Mesendoderm (in vitro differentiated cells): Measurements from ENCODE around the gene AGBL1.

ENCODE experiments used
- DNase-seq: peaks from one replicate; pipeline ENCODE4 v3.0.0; 2013
- H2AK5ac ChIP-seq: 2 replicates; pipeline ENCODE4 v1.6.1; 2013; ENCODE audit warnings: low read length, inconsistent platforms
- H2BK120ac ChIP-seq: 2 replicates; pipeline ENCODE4 v1.6.1; 2013; ENCODE audit warnings: low read depth, mild to moderate bottlenecking, low read length, moderate library complexity, mixed read lengths
- H2BK15ac ChIP-seq: replicated peaks from 2 replicates; pipeline ENCODE4 v1.6.1; 2013; ENCODE audit warnings: low read depth, mild to moderate bottlenecking, moderate library complexity
- H2BK5ac ChIP-seq: 2 replicates; pipeline ENCODE4 v1.6.1; 2013; ENCODE audit warnings: low read length, inconsistent platforms
- H3K18ac ChIP-seq: 2 replicates; pipeline ENCODE4 v1.6.1; 2013; ENCODE audit warnings: mild to moderate bottlenecking, low read length, mixed read lengths
- H3K23ac ChIP-seq: one replicate; pipeline ENCODE4 v1.6.1; 2013; ENCODE audit warnings: low read length
- H3K27ac ChIP-seq: 2 replicates; pipeline ENCODE4 v1.5.1; 2013; ENCODE audit warnings: low read depth, mild to moderate bottlenecking, inconsistent platforms, low read length, moderate library complexity
- H3K27me3 ChIP-seq: 2 replicates; pipeline ENCODE4 v1.6.1; 2013; ENCODE audit warnings: low read length, control low read depth, mild to moderate bottlenecking, inconsistent platforms; ENCODE audit not compliant: insufficient read depth, poor library complexity
- H3K36me3 ChIP-seq: 2 replicates; pipeline ENCODE4 v1.6.1; 2013; ENCODE audit warnings: low read length, inconsistent platforms; ENCODE audit not compliant: control insufficient read depth, insufficient read depth
- H3K4ac ChIP-seq: one replicate; pipeline ENCODE4 v1.6.1; 2013; ENCODE audit warnings: low read depth, mild to moderate bottlenecking, low read length, moderate library complexity
- H3K4me1 ChIP-seq: 2 replicates; pipeline ENCODE4 v1.6.1; 2013; ENCODE audit warnings: low read depth, low read length, inconsistent platforms; ENCODE audit not compliant: control insufficient read depth
- H3K4me2 ChIP-seq: 2 replicates; pipeline ENCODE4 v1.6.1; 2013; ENCODE audit warnings: low read length
- H3K4me3 ChIP-seq: 2 replicates; pipeline ENCODE4 v1.5.1; 2013; ENCODE audit warnings: mild to moderate bottlenecking, low read length
- H3K56ac ChIP-seq: one replicate; pipeline ENCODE4 v1.6.1; 2013; ENCODE audit warnings: low read length
- H3K79me1 ChIP-seq: 2 replicates; pipeline ENCODE4 v1.6.1; 2013; ENCODE audit warnings: low read length, inconsistent platforms
- H3K79me2 ChIP-seq: 2 replicates; pipeline ENCODE4 v1.6.1; 2013; ENCODE audit warnings: mild to moderate bottlenecking, low read length; ENCODE audit not compliant: control insufficient read depth, insufficient read depth
- H3K9ac ChIP-seq: 2 replicates; pipeline ENCODE4 v1.6.1; 2013; ENCODE audit warnings: low read length, inconsistent platforms
- H4K5ac ChIP-seq: one replicate; pipeline ENCODE4 v1.6.1; 2013; ENCODE audit warnings: low read length
- H4K8ac ChIP-seq: one replicate; pipeline ENCODE4 v1.6.1; 2013; ENCODE audit warnings: low read depth, mild to moderate bottlenecking, control low read depth, low read length, moderate library complexity
- WGBS: extraction: QIAGEN DNeasy Blood & Tissue Kit; methylation state at CpG from one replicate; pipeline ENCODE4 v1.1.7; 2013; ENCODE audit warnings: low lambda C conversion rate, missing lambda C conversion rate; ENCODE audit not compliant: insufficient coverage; ENCODE audit errors: extremely low coverage; 5-methylcytosine and 5-hydroxymethylcytosine counted together

AGBL1 gene

GRCh38 chr15:86942285-86942684 lies 862.6 kb downstream of the AGBL1 start:
- Histone ChIP-seq H3K27me3 (no peaks in the 10 kb centered on the region), H2AK5ac (no peak overlapping the region), H2BK5ac (no peak overlapping the region), H3K56ac (no peak overlapping the region), H3K18ac (no peak overlapping the region), H3K27ac (no peak overlapping the region), H3K36me3 (no peaks in the 10 kb centered on the region), H4K8ac (no peak overlapping the region), H3K79me2 (no peaks in the 10 kb centered on the region), H3K4me3 (no peak overlapping the region), H3K4me2 (no peak overlapping the region), H3K4ac (no peak overlapping the region), H2BK120ac (no peak overlapping the region), H3K23ac (no peak overlapping the region), H4K5ac (no peak overlapping the region), H3K9ac (no peak overlapping the region), H3K79me1 (no peaks in the 10 kb centered on the region), H2BK15ac (no peak overlapping the region), H3K4me1 (no peaks in the 10 kb centered on the region)
- WGBS: 100% methylated on average over 1 of the region's 3 CpGs
- DNase-seq: no peak

DNA sequence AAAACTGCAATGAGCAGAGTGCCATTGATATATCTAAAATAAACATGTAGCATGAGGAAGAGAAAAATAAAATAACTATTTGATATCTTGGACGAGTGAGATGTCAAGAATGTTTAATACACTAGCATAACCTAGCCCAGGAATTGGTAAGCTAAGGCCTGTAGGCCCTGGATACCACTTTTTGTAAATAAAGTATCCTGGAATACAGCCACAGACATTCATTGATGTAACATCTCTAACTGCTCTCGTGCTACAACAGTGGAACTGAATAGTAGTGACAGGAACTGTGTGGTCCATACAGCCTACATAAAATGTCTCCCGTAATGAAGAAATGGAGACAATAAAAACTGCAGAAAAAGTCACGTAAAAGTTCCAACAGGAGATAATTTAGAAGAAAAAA lies 869.0 kb downstream of the AGBL1 start:
- no CpG with 5 or more reads among the region's 4 CpGs for WGBS
- H3K27me3 ChIP-seq: no peaks in the 10 kb centered on the region
- H2AK5ac ChIP-seq: no peak overlapping the region
- no peak overlapping the region for H4K5ac ChIP-seq
- no peak overlapping the region for H3K23ac ChIP-seq
- H2BK15ac ChIP-seq: no peak overlapping the region
- H3K27ac ChIP-seq: no peak overlapping the region
- no peak overlapping the region for H3K9ac ChIP-seq
- H3K4ac ChIP-seq: no peak overlapping the region
- no peak overlapping the region for H3K18ac ChIP-seq
- H3K36me3 ChIP-seq: no peaks in the 10 kb centered on the region
- no peak overlapping the region for H4K8ac ChIP-seq
- no peak overlapping the region for H2BK120ac ChIP-seq
- H3K79me2 ChIP-seq: no peaks in the 10 kb centered on the region
- no peak overlapping the region for H3K4me3 ChIP-seq
- H3K79me1 ChIP-seq: no peaks in the 10 kb centered on the region
- no peak overlapping the region for H2BK5ac ChIP-seq
- H3K4me2 ChIP-seq: no peak overlapping the region
- H3K4me1 ChIP-seq: no peaks in the 10 kb centered on the region
- no peak for DNase-seq
- H3K56ac ChIP-seq: no peak overlapping the region

GRCh38 chr15:86959254-86959653 lies 879.6 kb downstream of the AGBL1 start:
- H3K9ac ChIP-seq: no peak overlapping the region
- no peak overlapping the region for H2BK15ac ChIP-seq

DNA sequence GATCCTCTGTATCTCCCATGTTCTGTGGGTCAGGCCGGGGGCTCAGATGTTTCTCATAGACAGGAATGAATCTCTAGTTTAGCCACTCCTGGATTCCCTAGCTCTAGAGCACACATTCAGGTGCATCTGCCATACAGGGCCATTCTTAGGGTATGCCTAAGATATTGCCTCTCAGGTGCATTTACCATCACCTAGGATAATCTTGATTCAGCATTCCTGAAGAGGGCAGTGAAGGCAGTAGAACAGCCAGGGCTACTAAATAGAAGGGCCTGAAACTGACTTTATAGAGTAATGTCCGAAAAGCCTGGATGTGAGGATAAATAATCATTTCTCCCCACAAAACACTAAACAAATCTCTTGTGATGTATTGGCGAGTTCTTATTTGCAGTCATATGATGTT lies 882.0 kb downstream of the AGBL1 start:
- no peaks in the 10 kb centered on the region for H3K79me1 ChIP-seq
- no peak overlapping the region for H3K56ac ChIP-seq
- H3K36me3 ChIP-seq: no peaks in the 10 kb centered on the region
- no peak overlapping the region for H2BK120ac ChIP-seq
- no peak overlapping the region for H3K4me3 ChIP-seq
- no peak overlapping the region for H4K5ac ChIP-seq
- no CpG with 5 or more reads among the region's 3 CpGs for WGBS
- no peak overlapping the region for H3K18ac ChIP-seq
- H3K23ac ChIP-seq: no peak overlapping the region
- H3K79me2 ChIP-seq: no peaks in the 10 kb centered on the region
- H3K4me2 ChIP-seq: no peak overlapping the region
- no peak overlapping the region for H4K8ac ChIP-seq
- no peak overlapping the region for H2AK5ac ChIP-seq
- H2BK5ac ChIP-seq: no peak overlapping the region
- H3K27me3 ChIP-seq: no peaks in the 10 kb centered on the region
- H2BK15ac ChIP-seq: no peak overlapping the region
- H3K27ac ChIP-seq: no peak overlapping the region
- no peak overlapping the region for H3K9ac ChIP-seq
- H3K4ac ChIP-seq: no peak overlapping the region
- DNase-seq: no peak
- no peaks in the 10 kb centered on the region for H3K4me1 ChIP-seq

More at GRCh38 chr15:86959254-86959653, 879.6 kb downstream of the AGBL1 start:
- Histone ChIP-seq H3K27me3 (no peaks in the 10 kb centered on the region), H3K23ac (no peak overlapping the region), H4K5ac (no peak overlapping the region), H3K4me1 (no peaks in the 10 kb centered on the region), H4K8ac (no peak overlapping the region), H3K79me1 (no peaks in the 10 kb centered on the region), H2BK5ac (no peak overlapping the region), H3K4me3 (no peak overlapping the region), H3K18ac (no peak overlapping the region), H3K4ac (no peak overlapping the region), H2AK5ac (no peak overlapping the region), H3K36me3 (no peaks in the 10 kb centered on the region), H3K56ac (no peak overlapping the region), H3K4me2 (no peak overlapping the region), H3K27ac (no peak overlapping the region), H2BK120ac (no peak overlapping the region), H3K79me2 (no peaks in the 10 kb centered on the region)
- DNase-seq: no peak

DNA sequence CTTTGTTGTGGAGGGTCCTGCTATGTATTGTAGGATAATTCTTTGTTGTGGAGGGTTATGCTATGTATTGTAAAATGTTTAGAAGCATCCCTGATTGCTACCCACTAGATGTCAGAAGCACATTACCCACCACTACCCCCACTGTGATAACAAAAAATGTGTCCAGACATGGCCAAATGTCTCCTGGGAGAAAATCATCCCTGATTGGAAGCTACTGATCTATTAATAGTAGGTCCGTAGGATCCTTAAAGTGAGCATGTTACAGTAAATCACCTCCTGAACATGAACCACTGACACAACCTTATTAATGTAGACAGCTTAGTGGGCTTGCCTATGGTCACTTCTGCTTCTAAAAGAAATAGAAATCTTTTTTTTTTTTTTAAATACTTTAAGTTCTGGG lies 884.6 kb downstream of the AGBL1 start:
- Histone ChIP-seq H3K4me2 (no peak overlapping the region), H3K79me1 (no peaks in the 10 kb centered on the region), H3K4me1 (no peaks in the 10 kb centered on the region), H3K9ac (no peak overlapping the region), H3K36me3 (no peaks in the 10 kb centered on the region), H2BK120ac (no peak overlapping the region), H3K56ac (no peak overlapping the region), H3K79me2 (no peaks in the 10 kb centered on the region), H2AK5ac (no peak overlapping the region), H2BK5ac (no peak overlapping the region), H3K27ac (no peak overlapping the region), H4K8ac (no peak overlapping the region), H2BK15ac (no peak overlapping the region), H3K18ac (no peak overlapping the region), H4K5ac (no peak overlapping the region), H3K4me3 (no peak overlapping the region), H3K27me3 (no peaks in the 10 kb centered on the region), H3K4ac (no peak overlapping the region), H3K23ac (no peak overlapping the region)
- WGBS: no CpG with 5 or more reads among the region's 1 CpG
- DNase-seq: no peak

DNA sequence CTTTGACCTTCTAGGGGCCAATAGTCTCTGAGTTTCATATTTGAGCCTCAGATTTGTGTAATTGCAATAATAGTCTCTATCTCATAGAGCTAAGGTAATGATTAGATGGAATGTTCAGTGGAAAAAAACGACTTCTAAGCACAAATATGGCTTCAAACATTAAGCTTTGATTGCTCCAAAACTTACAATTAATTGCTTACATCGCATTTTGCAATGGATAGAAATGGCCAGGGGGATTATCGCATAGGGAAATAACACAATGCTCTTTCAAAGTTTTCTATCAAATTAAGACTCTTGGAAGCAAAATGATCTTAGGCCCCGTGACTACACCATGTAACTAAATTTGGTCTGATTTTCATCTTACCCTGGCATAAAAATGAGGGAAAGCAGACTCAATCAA lies 888.6 kb downstream of the AGBL1 start:
- H3K23ac ChIP-seq: no peak overlapping the region
- no peak overlapping the region for H3K4me2 ChIP-seq
- no peak overlapping the region for H4K8ac ChIP-seq
- H2BK15ac ChIP-seq: no peak overlapping the region
- no peaks in the 10 kb centered on the region for H3K4me1 ChIP-seq
- no peak overlapping the region for H3K56ac ChIP-seq
- H3K79me2 ChIP-seq: no peaks in the 10 kb centered on the region
- no CpG with 5 or more reads among the region's 4 CpGs for WGBS
- H2AK5ac ChIP-seq: no peak overlapping the region
- DNase-seq: no peak
- no peak overlapping the region for H3K4me3 ChIP-seq
- H2BK5ac ChIP-seq: no peak overlapping the region
- H3K18ac ChIP-seq: no peak overlapping the region
- H4K5ac ChIP-seq: no peak overlapping the region
- H3K9ac ChIP-seq: no peak overlapping the region
- H3K27ac ChIP-seq: no peak overlapping the region
- no peak overlapping the region for H3K4ac ChIP-seq
- no peaks in the 10 kb centered on the region for H3K27me3 ChIP-seq
- H2BK120ac ChIP-seq: no peak overlapping the region
- H3K36me3 ChIP-seq: no peaks in the 10 kb centered on the region
- no peaks in the 10 kb centered on the region for H3K79me1 ChIP-seq
